ENCODE measurements around the gene ARMH2.
"Not testable (repeated sequence)": the region's sequence is repeated elsewhere in the genome, so short reads cannot be mapped to it uniquely, and the experiment has no call there.

ARMH2 gene

DNA sequence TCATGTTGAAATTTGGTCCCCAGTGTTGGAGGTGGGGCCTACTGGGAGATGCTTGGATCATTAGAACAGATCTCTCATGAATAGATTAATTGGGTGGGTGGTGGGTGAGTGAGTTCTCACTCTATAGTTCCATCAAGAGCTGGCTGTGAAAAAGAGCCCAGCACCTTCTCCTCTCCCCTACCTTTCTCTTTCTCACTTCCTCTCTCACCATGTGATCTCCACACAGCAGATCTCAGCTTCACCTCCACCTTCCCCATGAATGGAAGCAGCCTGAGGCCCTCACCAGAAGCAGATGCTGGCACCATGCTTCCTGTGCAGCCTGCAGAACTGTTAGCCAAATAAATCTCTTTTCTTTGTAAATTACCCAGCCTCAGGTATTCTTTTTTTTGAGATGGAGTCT is 36.9 kb downstream of the ARMH2 start:
- no peak for DNase-seq

GRCh38 chr6:24761193-24761835 is 37.4 kb downstream of the ARMH2 start:
- DNase-seq: no peak

DNA sequence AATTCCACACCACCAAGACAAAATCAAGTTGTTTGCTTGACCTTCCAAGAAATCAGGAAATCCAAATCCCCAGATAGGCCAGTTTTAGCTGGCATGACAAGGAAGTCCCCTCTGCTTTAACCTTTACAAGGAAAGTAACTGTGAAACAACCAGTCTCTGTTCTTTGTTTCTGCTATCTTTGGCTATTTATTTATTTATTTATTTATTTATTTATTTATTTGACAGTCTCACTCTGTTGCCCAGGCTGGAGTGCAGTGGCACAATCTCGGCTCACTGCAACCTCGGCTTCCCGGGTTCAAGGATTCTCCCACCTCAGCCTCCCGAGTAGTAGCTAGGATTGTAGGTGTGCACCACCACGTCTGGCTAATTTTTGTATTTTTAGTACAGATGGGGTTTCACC is 38.5 kb downstream of the ARMH2 start:
- no peak for DNase-seq

DNA sequence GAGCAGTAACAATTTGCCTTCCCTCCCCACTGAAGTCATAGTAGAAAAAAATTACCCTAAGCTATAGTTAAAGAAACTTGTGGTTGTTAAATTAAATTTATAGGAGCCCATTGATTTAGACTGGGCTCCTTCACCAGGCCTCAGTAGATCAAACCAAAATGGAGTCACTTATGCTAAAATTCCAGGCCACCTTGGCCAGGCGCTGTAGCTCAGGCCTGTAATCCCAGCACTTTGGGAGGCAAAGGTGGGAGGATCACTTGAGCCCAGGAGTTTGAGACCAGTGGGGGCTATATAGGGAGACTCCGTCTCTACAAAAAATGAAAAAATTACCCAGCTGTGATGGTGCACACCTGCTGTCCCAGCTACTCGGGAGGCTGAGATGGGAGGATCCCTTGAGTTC is 39.0 kb downstream of the ARMH2 start:
- no peak for DNase-seq

DNA sequence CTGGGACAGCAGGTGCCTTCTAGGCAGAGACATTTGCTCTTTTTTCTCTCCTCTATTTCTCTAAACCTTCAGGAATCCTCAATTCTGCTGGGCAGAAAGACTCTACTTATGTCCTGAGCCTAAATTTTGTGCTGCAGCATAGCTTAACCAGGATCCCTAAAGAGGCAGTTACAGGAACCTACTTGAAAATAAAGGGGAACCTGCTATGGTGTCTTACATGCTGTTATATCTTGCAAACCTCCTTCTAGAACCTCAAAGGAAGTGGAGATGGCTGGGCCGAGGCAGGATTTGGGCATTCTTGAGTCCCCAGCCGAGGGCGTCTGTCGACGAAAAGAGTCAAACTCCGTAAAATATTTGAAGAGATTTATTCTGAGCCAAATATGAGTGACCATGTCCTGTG is 41.1 kb downstream of the ARMH2 start:
- no peak for DNase-seq

- DNase-seq: no peak
Measured at GRCh38 chr6:24755279-24755678, 43.4 kb downstream of the ARMH2 start.

GRCh38 chr6:24754378-24754777 is 44.3 kb downstream of the ARMH2 start:
- not testable (repeated sequence) for DNase-seq

GRCh38 chr6:24753545-24753944 is 45.2 kb downstream of the ARMH2 start:
- no peak for DNase-seq

GRCh38 chr6:24752917-24753492 is 45.7 kb downstream of the ARMH2 start:
- DNase-seq: no peak

GRCh38 chr6:24752503-24752902 is 46.2 kb downstream of the ARMH2 start:
- DNase-seq: no peak

GRCh38 chr6:24750878-24751277 is 47.8 kb downstream of the ARMH2 start:
- not testable (repeated sequence) for DNase-seq

DNA sequence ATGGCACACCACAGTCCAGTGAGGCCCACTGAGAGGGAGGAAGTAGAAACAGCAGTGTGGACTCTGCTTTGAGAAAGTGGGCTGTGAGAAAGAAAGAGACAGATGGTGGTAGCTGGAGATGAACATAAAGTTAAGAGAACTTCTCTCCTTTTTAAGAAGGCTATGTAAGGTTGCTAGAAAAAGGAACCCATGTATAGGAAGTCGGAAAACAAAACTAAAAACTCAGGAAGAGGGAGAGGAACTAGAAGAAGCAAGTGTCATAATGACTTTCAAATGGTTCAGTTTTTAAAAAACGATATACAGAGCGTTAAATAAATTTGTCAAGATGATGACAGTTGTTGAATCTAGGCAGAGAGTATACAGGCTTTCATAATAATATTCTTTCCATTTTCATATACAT is 49.4 kb downstream of the ARMH2 start:
- no peak for DNase-seq

Measured in NCI-H2107 (cell line).